GM10266 (cell line): ENCODE measurements around the gene PRKAG2.

Experiments
- DNase-seq: peaks from one replicate; pipeline ENCODE4 v3.0.0; 2012; ENCODE audit errors: extremely low spot score
- TF ChIP-seq, protein P1 (sequence below): IDR thresholded peaks from 2 replicates; pipeline ENCODE4 v1.5.1; 2012; ENCODE audit warnings: mild to moderate bottlenecking, low read depth; ENCODE audit not compliant: control insufficient read depth, insufficient read depth; ENCODE audit errors: missing control alignments

PRKAG2 gene

DNA sequence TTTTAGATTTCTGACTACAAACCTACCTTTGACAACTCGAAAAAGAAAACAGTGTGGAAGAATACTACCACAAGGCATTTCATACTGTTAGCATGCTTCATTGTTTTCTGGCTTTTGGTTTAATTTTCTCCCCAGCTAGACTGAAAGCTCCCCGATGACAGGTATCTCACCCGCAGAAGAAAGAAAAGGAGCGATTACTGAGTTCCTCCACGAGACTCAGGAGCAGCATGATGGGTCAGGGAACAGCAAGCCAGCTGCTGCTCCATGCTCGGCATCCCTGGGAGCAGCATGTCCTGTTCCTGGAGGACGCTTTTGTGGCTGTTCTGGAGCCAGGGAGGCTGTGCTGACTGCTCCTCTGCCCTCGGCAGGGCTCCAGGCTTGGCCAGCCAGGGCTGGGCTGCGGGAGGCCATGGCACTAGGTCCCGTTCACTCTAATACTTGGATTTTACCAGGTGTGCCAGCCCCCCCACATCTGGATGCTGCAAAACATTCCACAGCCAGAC, 133.4 kb downstream of the PRKAG2 start:
- TF ChIP-seq, protein P1, sequence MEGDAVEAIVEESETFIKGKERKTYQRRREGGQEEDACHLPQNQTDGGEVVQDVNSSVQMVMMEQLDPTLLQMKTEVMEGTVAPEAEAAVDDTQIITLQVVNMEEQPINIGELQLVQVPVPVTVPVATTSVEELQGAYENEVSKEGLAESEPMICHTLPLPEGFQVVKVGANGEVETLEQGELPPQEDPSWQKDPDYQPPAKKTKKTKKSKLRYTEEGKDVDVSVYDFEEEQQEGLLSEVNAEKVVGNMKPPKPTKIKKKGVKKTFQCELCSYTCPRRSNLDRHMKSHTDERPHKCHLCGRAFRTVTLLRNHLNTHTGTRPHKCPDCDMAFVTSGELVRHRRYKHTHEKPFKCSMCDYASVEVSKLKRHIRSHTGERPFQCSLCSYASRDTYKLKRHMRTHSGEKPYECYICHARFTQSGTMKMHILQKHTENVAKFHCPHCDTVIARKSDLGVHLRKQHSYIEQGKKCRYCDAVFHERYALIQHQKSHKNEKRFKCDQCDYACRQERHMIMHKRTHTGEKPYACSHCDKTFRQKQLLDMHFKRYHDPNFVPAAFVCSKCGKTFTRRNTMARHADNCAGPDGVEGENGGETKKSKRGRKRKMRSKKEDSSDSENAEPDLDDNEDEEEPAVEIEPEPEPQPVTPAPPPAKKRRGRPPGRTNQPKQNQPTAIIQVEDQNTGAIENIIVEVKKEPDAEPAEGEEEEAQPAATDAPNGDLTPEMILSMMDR, result no peak
- no peak for DNase-seq

DNA sequence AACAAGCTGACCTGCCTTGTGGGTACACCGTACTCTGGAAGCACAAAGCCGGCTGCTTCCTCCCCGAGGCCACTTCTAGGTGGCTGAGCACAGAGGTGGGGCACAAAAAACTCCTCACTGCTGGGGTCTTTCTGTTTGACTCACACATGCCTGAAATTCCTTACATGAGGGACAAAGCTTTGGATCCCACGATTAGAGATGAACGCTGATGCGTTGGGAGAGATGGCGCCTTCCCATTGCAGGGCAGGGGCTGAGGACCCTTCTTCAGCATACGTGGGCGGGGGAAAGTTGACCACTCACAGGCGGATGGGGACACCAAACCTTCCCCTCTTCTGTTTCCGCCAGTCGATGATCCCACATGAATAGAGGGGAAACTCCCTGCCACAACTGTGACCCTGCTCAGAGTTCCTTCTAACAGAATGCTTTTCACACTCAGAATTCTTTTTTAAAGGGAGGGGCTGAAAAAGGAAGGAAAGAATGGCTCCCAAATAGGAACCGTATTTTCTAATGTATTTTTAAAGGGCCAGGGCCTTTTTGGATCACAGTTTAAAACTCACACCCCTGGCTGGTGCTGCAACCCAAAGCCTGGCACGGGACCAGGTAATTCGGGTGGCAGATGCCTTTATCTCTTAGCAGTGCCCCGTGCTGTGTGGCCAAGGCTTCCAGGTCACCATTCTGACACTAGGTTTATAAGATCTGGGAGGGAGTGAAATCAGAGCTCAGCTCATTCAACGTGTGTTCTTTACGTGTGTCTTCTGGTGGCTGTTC, 134.0 kb downstream of the PRKAG2 start:
- no peak for DNase-seq
- TF ChIP-seq, protein P1, result no peak

DNA sequence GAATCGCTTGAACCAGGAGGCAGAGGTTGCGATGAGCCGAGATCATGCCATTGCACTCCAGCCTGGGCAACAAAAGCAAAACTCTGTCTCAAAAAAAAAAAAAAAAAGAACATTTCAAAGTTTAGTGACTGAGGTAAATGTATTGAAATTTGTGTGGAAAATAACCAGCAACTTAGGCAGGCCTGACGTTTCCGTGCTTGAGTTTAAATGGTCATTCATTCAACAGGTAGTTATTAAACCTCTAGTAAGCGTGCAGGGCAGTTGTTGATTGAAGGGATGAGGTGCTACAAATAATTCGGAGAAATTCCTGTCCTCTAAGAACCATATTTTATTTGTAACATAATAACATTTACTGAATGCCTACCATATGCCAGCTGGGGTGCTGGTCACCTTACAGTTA, 135.3 kb downstream of the PRKAG2 start:
- TF ChIP-seq, protein P1, result no peak
- no peak for DNase-seq

DNA sequence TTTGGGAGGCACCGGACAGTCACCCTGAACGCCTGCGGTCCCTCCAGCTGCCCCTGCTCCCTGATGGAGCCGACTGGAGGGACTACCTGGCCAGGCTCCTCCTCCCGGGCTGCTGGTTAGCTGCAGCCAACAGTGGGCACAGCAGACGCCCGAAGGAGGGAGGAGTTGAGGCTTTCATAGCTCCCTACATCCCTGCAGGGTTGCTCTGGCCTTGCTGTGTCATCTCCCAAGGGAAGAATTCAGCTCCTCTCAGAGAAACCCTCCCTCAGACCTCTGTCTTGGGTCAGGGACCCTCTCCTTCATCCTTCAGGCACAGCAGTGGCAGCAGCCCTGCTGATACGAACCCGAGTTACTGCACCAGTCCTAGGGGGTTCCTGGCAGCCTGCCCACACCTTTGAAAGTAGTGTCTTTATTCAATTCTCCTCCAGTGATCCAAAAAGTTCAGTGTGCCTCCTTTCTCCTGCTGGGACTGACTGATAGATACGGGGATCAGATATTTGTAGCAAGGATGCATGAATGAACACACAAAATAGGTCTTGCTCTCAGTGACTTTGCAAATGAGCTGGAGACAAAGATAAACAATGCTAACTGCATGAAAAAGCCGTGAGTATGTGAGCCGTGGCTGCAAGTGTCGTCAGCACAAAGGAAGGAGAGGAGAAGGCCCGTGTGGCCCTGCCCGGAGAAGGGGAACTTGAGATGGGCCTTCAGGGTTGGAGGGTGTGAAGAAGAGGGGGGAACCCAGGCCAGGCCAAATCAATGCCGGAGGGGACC, 136.6 kb downstream of the PRKAG2 start:
- TF ChIP-seq, protein P1, result no peak
- no peak for DNase-seq

DNA sequence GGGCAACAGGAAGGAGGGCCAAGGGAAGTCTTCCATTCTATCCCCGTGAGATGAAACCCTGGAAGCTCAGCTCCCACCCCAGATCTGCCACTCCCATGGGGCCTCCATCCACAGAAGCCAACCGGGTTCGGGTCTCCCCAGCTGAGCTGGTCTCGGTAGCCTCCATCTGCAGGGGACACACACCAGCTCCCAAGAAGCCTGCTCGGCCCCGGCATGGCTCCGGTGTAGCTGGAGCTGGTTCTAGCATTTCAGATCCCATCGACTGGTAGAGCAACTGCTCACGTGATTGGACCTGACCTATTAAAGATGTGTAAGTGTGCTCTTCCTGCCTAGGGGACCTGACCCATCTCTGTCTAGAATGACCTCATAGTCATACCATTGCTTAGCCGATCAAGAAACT, 138.0 kb downstream of the PRKAG2 start:
- TF ChIP-seq, protein P1, result no peak
- no peak for DNase-seq

DNA sequence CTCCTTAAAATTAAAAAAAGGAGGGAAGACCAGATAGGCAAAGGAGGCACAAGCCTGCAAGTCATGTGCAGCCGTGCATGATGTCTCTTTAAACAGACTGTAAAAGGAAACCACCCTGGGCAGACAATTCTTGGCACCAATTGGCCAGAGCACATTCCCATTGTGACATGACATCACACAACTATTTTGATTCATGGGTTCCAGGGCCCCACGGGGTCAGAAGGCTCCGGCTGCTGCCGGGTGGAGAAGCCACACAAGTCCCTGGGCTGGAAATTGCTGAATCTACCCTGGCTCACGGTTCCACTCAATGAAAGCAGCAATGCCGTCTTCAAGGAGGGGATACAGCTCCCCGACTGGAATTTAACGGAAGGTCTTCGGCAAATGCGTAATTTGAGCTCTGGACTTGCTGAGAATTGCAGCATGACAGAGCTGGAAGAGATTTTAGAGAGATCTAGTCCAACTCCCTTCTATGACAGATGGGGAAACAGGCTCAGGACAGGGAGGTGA, 140.5 kb downstream of the PRKAG2 start:
- TF ChIP-seq, protein P1, result no peak
- no peak for DNase-seq

DNA sequence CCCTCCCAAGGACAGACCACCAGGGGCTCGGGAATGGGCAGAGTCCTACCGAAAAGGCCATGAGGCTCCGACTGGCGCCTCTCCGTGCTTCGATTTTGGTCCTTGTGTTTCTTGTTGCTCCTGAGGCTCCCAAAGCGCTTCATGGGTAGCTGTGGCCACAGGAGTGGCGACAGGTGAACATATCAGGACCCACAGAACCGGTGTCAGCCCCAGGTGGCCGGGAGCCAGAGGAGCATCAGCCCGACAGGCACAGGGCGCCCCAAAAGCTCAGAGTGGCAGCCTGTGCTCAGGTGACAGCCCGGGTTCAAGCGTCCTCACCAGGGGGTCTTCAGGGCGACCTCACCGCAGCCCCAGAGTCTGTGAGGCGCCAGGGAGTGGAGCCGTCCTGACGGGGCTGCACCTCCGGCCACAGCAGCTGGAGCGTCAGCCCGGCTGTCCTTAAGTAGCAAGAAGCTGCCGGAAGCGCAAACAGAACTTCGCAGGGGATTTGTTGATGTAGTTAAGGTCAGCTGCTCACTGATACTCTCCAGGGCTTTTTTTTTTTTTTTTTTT, 141.0 kb downstream of the PRKAG2 start:
- TF ChIP-seq, protein P1, result no peak
- no peak for DNase-seq
